ENCODE data around the gene PIGB.
A peak's percentile ranks its signal among the peaks of the same experiment; 100 is the strongest.

Gene PIGB

DNA sequence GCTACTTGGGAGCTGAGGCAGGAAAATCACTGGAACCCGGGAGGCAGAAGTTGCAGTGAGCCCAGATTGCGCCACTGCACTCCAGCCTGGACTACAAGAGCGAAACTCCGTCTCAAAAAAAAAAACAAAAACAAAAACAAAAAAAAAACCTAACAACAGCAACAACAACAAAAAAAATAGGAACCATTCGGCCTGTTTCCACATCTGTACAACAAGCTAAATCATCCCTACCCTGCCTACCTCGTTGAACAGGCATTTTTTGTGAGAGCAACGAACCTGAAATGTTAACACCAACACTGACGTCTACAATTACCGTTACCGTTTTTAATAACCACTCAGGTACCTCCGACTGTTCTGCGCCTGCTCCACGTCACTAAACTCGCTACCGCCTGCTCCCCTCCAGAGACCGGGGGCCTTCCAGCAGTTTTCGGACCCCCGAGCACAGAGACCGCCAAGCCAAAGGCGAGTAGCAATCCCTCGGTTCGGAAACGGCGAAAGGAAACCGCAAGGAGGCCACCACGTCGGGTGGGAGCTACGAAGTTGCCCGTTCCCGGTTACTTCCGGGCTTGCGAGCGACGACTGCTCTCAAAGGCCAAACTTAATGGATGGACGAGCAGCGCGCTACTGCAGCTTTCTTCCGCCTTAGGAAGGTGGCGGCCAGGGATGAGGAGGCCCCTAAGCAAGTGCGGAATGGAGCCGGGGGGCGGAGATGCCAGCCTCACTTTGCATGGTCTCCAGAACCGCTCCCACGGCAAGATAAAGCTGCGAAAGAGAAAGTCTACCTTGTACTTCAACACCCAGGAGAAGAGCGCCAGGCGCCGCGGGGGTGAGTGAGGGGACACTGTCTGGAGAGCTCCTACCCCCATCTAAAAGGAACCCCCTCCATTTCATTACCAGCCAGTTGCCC is at the start of gene PIGB, which contains the start of gene PIGBOS1:
Gene PIGB (plus strand): TSS at position 635 of the 907 bp plus-strand sequence. CDS start 29 bp downstream, at position 664.
Gene PIGBOS1 (minus strand): TSS at position 536 of the 907 bp plus-strand sequence. CDS start 1,331 bp downstream, outside the sequence.
- POLR2A ChIA-PET, result interaction anchor here (0.6 to 1.4 kb wide), 10 partner anchors 9 to 117 kb away, joined by 3 to 15 read pairs (median 4); partner anchors contain the start of genes CCPG1 and PIERCE2
- TF ChIP-seq HDGF (IDR thresholded peaks at IDR 0.05; ENCODE audit: borderline replicate concordance) (no peak), FOXM1 (IDR thresholded peaks at IDR 0.05; ENCODE audit: borderline replicate concordance) (no peak), ZNF384 (IDR thresholded peaks at IDR 0.05) (peak; percentile 70), FOXA1 (IDR thresholded peaks at IDR 0.05) (no peak), NFRKB (IDR thresholded peaks at IDR 0.05) (no peak), CTBP1 (IDR thresholded peaks at IDR 0.05; ENCODE audit: borderline replicate concordance) (no peak), FOXK2 (IDR thresholded peaks at IDR 0.05) (no peak), BHLHE40 (IDR thresholded peaks at IDR 0.05; ENCODE audit: borderline replicate concordance) (no peak), TARDBP (IDR thresholded peaks at IDR 0.05) (no peak), SUZ12 (IDR thresholded peaks at IDR 0.05) (no peak), LEF1 (IDR thresholded peaks at IDR 0.05; ENCODE audit: borderline replicate concordance) (no peak), L3MBTL2 (conservative IDR thresholded peaks at IDR 0.05) (peak; percentile 47), ARNT (IDR thresholded peaks at IDR 0.05) (no peak), ELF4 (IDR thresholded peaks at IDR 0.05) (peak; percentile 82), SP1 (IDR thresholded peaks at IDR 0.05) (no peak)
- TF ChIP-seq, protein P1, sequence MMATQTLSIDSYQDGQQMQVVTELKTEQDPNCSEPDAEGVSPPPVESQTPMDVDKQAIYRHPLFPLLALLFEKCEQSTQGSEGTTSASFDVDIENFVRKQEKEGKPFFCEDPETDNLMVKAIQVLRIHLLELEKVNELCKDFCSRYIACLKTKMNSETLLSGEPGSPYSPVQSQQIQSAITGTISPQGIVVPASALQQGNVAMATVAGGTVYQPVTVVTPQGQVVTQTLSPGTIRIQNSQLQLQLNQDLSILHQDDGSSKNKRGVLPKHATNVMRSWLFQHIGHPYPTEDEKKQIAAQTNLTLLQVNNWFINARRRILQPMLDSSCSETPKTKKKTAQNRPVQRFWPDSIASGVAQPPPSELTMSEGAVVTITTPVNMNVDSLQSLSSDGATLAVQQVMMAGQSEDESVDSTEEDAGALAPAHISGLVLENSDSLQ (IDR thresholded peaks at IDR 0.05), result no peak
- peak; percentile 68 for DNase-seq (ENCODE audit: extremely low spot score)
- CTCF ChIA-PET, result interaction anchor here (0.5 to 1.3 kb wide), 2 partner anchors 121 to 675 kb away, joined by 3 to 14 read pairs; no protein-coding TSS in a partner anchor

DNA sequence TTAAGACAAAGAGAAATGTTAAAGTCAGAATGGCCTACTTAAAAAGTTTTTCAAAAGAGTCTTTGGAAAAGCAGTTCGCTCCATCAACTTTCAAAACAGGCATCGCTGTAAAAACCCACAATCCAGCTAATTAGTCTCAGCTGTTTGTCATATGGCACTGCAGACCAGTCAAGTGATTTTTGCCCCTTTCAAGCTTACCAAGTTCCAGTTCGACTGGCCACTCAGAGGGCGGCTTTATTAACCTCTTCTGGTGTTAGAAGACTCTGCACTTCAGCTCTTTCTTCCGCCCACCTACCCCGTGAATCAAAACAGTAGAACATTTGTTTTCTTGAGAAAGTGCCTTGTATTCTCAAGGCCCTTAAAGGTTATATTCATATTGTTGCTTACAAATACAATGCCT is 48.7 kb upstream of the PIGB start:
- CTCF ChIA-PET, result no interaction called here
- DNase-seq (ENCODE audit: extremely low spot score), result no peak
- TF ChIP-seq ZNF384 (IDR thresholded peaks at IDR 0.05), result no peak
- no peak for TF ChIP-seq CTBP1 (IDR thresholded peaks at IDR 0.05; ENCODE audit: borderline replicate concordance)
- TF ChIP-seq TARDBP (IDR thresholded peaks at IDR 0.05), result no peak
- TF ChIP-seq SUZ12 (IDR thresholded peaks at IDR 0.05), result no peak
- POLR2A ChIA-PET, result no interaction called here

DNA sequence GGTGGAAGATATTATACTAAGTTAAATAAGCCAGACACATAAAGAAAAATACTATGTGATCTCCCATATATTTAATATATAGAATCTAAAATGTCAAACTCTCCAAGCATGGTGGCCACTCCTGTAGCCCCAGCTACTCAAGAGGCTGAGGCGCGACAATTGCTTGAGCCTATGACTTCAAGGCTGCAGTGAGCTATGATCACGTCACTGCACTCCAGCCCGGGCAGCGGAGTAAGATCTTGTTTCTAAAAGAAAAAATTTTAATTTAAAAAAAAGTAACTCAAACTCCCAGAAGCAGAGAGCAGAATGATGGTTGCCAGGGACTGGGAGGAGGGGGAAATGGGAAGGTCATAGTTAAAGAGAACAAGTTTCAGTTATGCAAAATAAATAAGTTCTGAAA is 42.7 kb upstream of the PIGB start:
- no peak for DNase-seq (ENCODE audit: extremely low spot score)
- POLR2A ChIA-PET, result no interaction called here
- CTCF ChIA-PET, result no interaction called here
- no peak for TF ChIP-seq FOXK2 (IDR thresholded peaks at IDR 0.05)
- TF ChIP-seq HDGF (IDR thresholded peaks at IDR 0.05; ENCODE audit: borderline replicate concordance), result no peak
- no peak for TF ChIP-seq CTBP1 (IDR thresholded peaks at IDR 0.05; ENCODE audit: borderline replicate concordance)
- no peak for TF ChIP-seq BHLHE40 (IDR thresholded peaks at IDR 0.05; ENCODE audit: borderline replicate concordance)
- no peak for TF ChIP-seq LEF1 (IDR thresholded peaks at IDR 0.05; ENCODE audit: borderline replicate concordance)
- no peak for TF ChIP-seq SUZ12 (IDR thresholded peaks at IDR 0.05)
- no peak for TF ChIP-seq FOXA1 (IDR thresholded peaks at IDR 0.05)
- TF ChIP-seq FOXM1 (IDR thresholded peaks at IDR 0.05; ENCODE audit: borderline replicate concordance), result no peak
- TF ChIP-seq TARDBP (IDR thresholded peaks at IDR 0.05), result no peak
- TF ChIP-seq ZNF384 (IDR thresholded peaks at IDR 0.05), result no peak
- TF ChIP-seq SP1 (IDR thresholded peaks at IDR 0.05), result no peak
- no peak for TF ChIP-seq ELF4 (IDR thresholded peaks at IDR 0.05)
- no peak for TF ChIP-seq NFRKB (IDR thresholded peaks at IDR 0.05)
- TF ChIP-seq, protein P1 (IDR thresholded peaks at IDR 0.05), result no peak
- no peak for TF ChIP-seq L3MBTL2 (conservative IDR thresholded peaks at IDR 0.05)

DNA sequence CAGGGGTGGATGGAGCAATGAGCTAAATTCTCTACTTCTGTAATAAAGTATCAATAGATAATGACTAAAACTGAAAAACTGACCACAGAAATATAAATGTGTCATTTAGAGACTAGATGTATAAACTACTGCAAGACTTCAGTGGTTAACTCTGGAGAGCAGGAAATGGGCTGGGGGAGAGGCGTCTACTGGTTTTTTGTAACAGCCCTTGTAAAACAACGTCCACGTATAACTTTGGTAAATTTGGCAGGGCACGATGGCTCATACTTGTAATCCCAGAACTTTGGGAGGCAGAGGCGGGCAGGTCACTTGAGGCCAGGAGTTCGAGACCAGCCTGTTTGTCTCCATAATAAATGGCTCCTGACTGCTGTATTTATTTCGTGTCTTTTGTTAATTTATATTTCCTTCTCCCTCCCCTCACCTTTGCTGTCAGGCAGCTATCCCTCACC is 41.9 kb upstream of the PIGB start:
- DNase-seq (ENCODE audit: extremely low spot score), result no peak
- CTCF ChIA-PET, result no interaction called here

DNA sequence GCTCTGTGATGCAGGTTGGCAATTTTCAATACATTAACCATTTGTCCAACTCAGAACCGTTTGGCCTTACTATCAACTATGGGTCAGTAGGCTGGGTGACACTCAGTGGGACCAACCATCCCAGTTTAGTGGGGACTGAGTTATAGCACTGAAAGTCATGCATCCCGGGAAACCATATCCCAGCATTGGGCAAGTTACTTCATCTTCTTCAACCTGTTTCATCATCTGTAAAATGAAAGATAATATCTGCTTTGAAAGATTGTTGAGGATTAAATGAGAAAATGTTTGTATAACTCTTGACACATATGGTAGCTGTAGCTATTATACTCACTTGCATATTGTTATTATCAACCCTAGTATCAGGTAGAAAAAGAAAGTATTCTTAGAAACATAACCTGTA is 41.3 kb upstream of the PIGB start:
- TF ChIP-seq SUZ12 (IDR thresholded peaks at IDR 0.05) (no peak), TARDBP (IDR thresholded peaks at IDR 0.05) (no peak), HDGF (IDR thresholded peaks at IDR 0.05; ENCODE audit: borderline replicate concordance) (no peak), ZNF384 (IDR thresholded peaks at IDR 0.05) (no peak), FOXM1 (IDR thresholded peaks at IDR 0.05; ENCODE audit: borderline replicate concordance) (no peak)
- ChIA-PET POLR2A (no interaction called here), CTCF (no interaction called here)
- no peak for DNase-seq (ENCODE audit: extremely low spot score)

More for the DNA sequence above, 41.9 kb upstream of the PIGB start:
- TF ChIP-seq ZNF384 (IDR thresholded peaks at IDR 0.05) (no peak), L3MBTL2 (conservative IDR thresholded peaks at IDR 0.05) (no peak), FOXK2 (IDR thresholded peaks at IDR 0.05) (no peak), FOXM1 (IDR thresholded peaks at IDR 0.05; ENCODE audit: borderline replicate concordance) (no peak), ARNT (IDR thresholded peaks at IDR 0.05) (no peak), ELF4 (IDR thresholded peaks at IDR 0.05) (no peak), BHLHE40 (IDR thresholded peaks at IDR 0.05; ENCODE audit: borderline replicate concordance) (no peak), CTBP1 (IDR thresholded peaks at IDR 0.05; ENCODE audit: borderline replicate concordance) (no peak), FOXA1 (IDR thresholded peaks at IDR 0.05) (no peak), LEF1 (IDR thresholded peaks at IDR 0.05; ENCODE audit: borderline replicate concordance) (no peak), SP1 (IDR thresholded peaks at IDR 0.05) (no peak), SUZ12 (IDR thresholded peaks at IDR 0.05) (no peak), TARDBP (IDR thresholded peaks at IDR 0.05) (no peak), NFRKB (IDR thresholded peaks at IDR 0.05) (no peak)
- TF ChIP-seq, protein P1 (IDR thresholded peaks at IDR 0.05), result no peak
- POLR2A ChIA-PET, result no interaction called here

Measured in HEK293T (cell line).